Jurkat, Clone E6-1 (cell line): ENCODE results near the gene ADCYAP1R1. TPM values are rescaled to one million over a fixed set of nuclear protein-coding genes. Genes with fewer than 3 reads are reported as not detected.

Source experiments
- DNase-seq: peaks from one replicate; pipeline ENCODE4 v3.0.0-alpha.2; 2011; ENCODE audit warnings: low read depth, low spot score
- H3K4me3 ChIP-seq: 2 replicates; pipeline ENCODE4 v1.5.1; 2011; ENCODE audit warnings: mild to moderate bottlenecking, low read length, control low read depth, moderate library complexity
- polyA plus RNA-seq: library from polyadenylated mRNA; unstranded; fragments of >200 nt; gene quantifications from one replicate; pipeline ENCODE4 v1.2.1, GENCODE V29; 2012; ENCODE audit warnings: missing spikeins; ENCODE audit not compliant: insufficient read length, insufficient read depth

Gene ADCYAP1R1
- not detected for polyA plus RNA-seq

DNA sequence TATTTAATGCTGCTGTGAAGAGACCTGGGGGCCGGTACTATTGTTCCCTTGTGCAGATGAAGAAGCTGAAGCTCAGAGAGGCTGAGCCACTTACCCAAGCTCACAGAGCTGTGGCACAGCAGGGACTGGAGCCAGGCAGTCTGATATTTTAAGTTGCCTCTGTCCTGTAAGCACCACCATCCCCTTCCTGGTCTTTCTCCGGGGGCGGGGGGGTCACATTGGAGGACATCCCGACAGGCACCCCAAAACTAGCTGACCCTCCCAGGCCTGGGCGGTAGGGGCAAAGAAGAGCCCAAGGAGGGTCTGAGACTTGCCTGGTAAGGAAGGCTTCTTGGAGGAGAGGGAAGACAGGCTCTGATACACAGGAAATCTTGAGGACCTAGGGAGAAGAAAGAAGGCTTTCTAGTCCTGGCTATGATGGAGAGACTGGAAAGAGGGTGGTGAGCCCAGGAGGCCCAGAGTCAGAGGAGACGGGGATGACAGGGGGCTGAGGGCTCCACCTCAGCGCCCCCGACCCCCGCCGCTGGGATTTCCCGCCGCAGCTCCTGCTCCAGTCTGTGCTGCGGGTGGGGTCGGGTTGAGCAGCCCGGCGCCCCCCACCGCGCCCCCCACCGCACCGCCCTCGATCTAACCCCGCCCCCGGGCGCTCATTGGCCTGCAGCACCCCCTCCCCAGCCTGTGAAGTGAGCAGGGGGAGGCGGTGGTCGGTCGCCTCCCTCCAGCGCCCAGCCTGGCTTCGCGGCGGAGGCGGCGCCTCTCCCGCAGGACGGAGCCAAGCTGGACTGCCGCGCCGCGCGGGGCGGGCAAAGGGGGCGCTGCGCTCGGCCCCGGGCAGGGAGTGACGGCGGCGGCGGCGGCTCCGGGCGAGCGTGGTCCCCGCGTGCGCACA lies at the start of gene ADCYAP1R1:
Gene ADCYAP1R1 (plus strand): TSS at position 711 of the 889 bp plus-strand sequence. CDS start 10,957 bp downstream, outside the sequence.
- H3K4me3 ChIP-seq, result no peak within 1 kb of the TSS
- no peak for DNase-seq

DNA sequence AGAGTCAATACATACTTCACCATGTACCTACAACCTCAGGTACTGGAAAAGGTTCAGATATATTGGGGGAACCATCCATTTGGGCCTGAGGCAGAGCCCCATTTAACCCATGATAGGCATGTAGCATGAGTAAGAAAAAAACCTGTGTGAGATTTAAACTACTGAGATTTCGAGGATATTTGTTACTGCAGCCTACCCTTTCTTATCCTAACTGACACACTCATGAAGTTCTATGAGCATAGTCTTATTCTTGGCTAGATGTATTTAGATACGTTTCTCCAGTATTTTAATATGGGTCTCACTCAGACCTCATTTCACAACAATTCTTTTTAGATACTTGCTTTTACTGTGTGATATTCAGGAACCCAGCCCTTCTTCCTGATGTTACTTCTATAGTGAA lies 49.0 kb upstream of the ADCYAP1R1 start:
- no peak overlapping the region for H3K4me3 ChIP-seq
- no peak for DNase-seq

DNA sequence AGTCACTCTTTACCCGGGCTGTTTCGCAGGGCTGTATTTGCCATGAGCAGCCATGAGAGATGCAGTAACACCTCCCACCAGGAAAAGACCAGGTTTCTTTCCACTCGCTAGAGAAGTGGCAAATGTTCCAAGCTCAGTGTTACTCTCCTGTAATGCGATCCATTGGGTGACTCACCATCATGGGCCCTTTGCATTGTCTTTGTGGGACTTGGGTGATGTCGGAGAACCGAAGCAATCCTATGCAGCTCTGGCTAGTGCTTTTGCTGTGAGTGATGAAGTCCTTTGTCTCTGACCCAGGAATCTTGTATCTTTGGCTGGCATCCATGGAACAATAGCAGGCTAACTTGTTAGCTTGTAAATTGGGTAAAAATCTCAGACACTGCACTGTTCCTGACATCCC lies 48.4 kb upstream of the ADCYAP1R1 start:
- no peak overlapping the region for H3K4me3 ChIP-seq
- no peak for DNase-seq

DNA sequence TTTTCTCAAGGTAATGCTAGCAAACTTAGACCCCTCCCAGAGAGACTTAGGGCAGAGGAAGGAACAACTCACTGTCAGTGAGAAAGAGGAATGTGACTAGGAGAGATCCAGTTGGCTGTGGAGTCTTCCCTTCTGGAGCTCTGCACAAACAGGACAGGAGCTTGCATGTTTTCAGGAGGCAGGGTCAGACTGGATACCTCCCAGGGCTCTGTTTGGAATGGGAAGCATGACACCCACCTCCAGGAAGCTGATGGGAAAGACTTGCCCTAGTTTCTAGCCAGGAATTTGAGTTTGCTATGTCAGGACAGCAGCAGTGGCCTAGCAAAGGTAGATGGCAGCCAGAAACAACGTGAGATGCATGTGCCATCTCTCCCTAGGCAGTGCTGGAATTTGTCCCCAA lies 47.7 kb upstream of the ADCYAP1R1 start:
- H3K4me3 ChIP-seq, result no peak overlapping the region
- no peak for DNase-seq

DNA sequence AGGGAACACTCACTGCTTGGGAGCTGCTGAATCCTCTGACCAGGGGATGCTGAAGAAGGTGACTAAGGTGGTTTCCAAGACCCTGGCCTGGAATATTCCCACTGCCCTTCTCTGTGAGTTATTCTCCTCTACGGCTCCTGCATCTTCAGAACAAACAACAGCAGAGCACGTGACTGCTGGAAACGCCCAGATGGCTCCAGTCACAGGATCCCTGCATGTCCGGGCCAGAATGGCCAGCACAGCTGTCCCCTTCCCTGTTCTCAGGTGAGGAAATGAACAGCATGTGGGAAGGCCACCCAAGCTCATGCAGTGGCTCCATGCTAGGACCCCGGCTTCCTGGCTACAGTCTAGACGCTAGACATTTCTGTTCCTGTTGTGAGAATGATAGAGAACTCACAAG lies 45.3 kb upstream of the ADCYAP1R1 start:
- no peak for DNase-seq
- no peak overlapping the region for H3K4me3 ChIP-seq

DNA sequence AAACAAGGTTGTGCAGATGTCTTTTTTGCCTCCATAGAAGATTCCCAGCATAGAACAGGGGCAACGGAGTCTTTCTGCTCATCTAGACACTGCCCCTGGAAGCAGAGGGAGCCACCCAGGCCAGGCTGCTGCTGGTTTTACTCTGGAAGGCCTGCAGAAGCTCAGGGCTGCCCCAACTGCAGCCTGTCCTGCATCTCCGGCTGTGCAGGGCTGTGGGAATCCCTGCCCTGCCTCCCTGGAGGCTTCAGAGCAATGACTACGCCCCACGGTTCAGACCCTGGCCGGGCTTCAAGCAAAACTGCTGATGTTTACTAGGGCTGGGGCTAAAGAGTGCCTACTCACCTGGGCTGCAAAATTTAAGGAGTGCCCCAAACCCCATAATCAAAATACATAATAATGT lies 44.5 kb upstream of the ADCYAP1R1 start:
- DNase-seq, result no peak

DNA sequence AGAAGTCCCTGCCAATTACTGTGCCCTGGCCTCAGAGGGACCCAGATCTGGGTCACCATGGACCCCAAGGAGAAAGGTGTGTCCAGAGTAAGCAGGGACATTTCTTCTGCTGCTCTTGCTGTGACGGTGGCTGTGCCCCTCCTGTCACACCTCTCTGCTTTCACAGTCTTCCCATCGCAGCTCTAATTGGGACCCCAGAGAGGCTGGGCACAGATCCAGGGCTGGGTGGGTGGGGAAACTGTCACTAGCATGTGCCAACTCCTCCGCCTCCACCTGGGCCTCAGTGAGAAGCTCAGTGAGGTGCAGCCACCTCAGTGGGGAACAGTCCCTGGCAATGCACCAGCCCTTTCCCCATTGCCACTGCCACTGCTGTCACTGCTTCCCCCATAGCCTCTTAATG lies 37.3 kb upstream of the ADCYAP1R1 start:
- DNase-seq, result no peak
- H3K4me3 ChIP-seq, result no peak overlapping the region

More for the DNA sequence above, 44.5 kb upstream of the ADCYAP1R1 start:
- no peak overlapping the region for H3K4me3 ChIP-seq

DNA sequence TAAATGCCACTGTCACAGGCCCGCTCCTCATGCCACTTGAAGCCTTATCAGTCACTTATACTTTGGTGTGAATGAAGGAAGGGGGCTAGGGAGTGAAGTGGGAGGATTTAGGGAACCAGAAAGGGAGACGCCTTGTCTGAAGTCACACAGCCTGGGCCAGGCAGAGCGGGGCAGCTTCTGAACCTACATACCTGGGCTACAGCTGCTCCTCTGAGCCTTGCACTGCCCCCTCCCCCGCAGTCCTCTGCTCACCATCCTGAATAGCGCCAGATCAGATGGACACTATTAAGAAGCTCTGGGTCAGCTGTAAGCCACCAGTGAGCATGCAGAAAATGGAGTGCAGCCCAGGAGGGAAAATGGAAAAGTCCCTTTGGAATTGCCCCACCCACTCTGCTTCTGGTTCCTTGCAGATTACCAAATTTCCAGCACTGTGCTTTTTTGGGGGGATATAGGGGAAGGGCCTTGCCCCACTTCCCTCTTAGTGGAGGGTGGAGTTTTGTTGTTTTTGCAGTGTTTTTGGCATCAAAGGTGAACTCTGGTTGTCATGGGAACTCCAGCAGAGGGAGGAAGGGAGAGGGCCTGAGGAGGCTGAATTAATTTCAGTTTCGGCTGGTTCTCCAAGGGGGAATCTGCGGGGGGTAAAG lies 35.0 kb upstream of the ADCYAP1R1 start:
- no peak overlapping the region for H3K4me3 ChIP-seq
- no peak for DNase-seq

DNA sequence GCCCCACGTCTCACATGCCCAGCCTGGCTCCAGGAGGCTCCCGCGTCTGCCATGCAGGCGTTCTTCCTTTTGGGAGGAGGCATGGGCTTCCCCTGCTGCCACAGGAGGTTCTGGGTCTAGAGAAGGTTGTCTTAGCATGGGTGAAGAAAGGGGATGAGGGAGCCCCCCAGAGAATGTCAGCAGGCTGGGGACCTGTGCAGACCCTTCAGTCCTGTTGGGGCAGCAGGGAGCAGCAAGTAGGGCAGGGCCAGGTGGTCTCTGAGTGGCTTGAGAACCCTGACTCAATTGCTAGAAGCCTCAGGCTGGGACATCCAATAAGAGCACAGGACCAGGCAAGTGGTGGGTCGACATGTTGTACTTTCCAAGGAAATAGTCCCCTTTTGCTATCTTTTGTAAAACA lies 34.4 kb upstream of the ADCYAP1R1 start:
- no peak overlapping the region for H3K4me3 ChIP-seq
- no peak for DNase-seq

DNA sequence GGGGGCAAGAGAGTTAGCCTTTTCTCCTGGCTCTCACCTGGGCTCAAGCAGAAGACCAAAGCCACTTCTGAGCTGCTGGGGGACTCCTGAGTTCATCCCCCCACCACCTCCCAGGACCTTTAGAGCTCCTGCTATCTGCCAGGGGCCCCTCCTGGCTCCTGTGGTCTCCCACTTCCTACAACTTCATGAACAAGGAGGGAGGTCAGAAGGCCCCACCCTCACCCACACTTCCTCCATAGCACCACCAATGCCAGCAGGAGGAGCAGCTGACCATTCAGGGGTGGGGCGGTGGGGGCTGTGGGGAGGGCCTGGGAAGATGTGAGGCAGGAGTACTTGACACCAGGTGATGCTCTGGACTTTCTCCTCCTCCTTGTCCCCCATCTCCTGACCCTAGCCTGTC lies 32.6 kb upstream of the ADCYAP1R1 start:
- no peak overlapping the region for H3K4me3 ChIP-seq
- DNase-seq, result peak; percentile 10

DNA sequence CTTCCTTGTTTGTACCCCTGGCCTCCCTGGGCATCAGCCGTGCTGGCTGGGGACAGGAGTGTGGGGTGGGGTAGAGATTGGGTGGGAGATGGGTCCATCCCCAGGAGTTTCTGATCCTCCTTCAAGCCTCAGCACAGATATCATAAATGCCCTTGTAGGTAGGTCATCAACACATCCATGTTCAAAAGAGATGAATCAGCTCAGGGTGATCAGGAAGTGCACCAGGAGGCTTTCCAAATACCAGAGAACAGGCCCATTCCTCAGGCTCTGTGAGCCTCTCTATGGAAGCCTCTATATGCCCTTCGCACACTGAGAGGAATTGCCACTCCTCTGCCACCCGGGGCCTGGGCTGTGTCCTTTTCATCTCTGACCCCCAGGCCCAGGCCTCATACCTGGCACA lies 31.9 kb upstream of the ADCYAP1R1 start:
- no peak for DNase-seq
- H3K4me3 ChIP-seq, result no peak overlapping the region

DNA sequence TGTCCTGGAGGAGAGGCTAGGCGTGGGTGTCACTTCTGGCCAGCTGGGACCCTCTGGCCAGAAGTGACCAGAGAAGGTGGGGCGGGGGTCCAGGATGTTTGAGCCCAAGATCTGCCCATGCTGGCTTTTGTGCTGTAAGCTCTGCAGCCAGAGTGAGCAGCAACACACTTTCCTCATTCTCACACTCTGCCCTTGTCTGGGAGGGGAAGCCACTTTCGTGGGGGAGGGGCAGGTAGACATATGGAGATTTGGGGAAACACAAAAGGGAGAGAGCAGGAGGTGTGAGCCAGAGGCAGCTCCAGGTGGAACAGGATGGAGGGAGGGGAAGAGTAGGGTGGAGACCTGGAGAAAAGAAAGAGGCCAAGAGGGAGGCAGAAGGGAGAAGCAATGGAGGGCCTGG lies 31.5 kb upstream of the ADCYAP1R1 start:
- DNase-seq, result no peak
- H3K4me3 ChIP-seq, result no peak overlapping the region

DNA sequence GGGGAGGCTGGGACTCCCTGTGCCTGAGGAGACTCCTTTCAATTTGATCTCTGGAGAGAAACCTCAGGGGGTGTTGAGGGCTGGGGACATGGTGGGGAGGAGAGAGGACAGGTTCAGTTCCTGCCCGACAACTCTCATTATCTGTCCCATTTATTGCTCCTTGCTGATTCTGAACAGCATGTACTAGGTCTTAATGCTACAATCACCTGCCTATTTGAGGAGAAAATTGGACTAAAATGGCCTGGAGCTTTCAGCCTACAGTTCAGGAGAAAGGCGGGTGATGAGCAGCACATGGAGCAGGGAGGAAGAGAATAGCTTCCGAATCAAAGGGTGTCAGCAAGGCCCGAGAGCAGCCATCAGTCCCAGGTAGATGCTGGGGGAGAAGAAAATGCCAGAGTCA lies 30.0 kb upstream of the ADCYAP1R1 start:
- H3K4me3 ChIP-seq, result no peak overlapping the region
- DNase-seq, result no peak

DNA sequence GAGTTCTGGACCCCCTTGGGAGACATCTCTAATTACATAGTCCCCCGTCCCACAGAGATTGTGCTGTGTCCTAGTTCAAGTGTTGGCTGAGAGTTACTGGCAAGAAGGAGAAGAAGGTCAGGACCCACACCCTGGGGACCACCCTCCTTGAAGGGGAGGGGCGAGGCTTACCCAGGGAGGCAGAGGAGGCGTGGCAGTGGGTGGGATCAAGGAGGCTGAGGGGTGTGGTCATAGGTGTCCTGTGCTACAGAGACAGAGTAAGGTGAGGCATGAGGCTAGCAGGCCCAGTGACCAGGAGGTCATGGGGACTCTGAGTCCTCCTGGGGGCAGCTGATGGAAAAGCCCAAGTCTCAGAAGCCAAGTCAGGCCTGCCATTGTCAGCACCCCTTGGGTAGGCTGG lies 29.4 kb upstream of the ADCYAP1R1 start:
- DNase-seq, result no peak
- no peak overlapping the region for H3K4me3 ChIP-seq

DNA sequence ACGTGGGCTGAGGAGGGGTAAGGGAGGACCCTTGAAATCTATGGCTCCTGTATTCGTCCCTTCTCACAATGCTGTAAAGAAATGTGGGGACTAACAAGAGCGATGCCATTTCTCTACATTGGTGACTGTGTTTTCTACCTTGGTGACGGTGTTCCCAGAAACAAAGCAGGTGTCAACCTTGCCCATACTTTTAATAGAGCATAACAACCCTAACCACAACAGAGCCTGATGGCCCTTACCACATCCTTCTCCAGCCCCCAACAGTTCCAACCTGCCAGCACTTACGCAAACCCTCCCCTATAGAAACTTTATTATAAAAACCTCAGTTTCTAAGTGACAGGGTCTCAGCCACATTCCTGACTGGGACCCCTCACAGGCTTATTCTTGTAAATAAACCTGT lies 28.2 kb upstream of the ADCYAP1R1 start:
- H3K4me3 ChIP-seq, result no peak overlapping the region
- peak; percentile 73 for DNase-seq

DNA sequence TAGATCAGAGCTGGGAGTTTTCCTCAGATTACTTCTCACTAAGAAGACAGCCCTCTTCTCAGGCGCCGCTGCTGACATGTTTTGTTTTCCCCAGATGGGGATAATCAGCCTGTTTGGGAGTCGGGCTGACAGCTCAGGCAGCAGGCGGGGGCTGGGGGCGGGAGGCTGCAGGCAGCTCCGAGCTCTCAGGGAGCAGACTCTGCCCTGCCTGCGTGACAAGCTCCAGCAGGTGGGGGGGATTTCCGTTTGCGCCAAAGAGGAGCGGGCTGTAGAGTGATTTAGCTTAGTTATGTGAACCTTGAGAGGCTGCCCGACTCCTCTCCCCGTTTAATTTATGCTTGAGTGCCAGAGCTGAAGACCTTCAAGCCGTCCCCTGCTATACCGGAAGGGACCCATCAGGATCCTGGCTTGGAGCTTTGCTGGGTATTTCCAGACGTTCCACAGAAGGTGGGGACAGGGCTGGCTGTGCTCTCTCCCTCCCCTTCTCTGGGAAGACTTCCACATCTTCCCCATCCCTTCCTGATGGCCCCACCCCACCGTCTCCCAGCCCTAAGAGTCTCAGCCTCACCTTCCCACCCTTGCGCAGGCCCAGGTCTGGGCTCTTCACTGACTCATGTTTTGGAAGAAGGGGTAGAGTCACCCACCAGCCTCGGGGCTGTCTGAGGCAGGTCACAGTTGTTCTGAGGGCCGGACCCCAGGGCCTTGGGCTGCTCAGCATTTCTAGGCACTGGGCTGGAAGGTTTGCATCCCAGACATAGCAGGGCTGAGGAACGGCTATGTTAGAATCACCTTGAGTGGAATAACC lies 24.7 kb upstream of the ADCYAP1R1 start:
- H3K4me3 ChIP-seq, result no peak overlapping the region
- no peak for DNase-seq

DNA sequence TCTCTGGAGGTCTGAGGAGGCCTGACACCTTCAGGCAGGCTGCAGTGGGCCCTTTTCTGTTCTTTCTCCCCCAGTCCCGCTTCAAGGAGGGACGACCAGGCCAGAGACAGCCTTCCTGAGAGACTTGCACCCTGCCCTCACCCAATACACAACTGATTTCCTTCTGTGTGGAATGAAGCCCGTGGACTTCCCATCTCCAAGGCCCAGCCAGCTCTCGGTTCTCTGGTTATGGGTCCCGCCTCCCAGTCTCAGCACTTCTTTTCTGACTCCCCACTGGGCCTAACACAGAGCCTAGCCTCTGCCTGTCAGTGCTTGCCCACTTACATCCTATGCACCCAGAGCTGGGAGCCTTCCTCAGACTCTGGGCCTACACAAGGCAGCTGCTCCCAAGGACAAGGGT lies 24.1 kb upstream of the ADCYAP1R1 start:
- DNase-seq, result no peak
- H3K4me3 ChIP-seq, result no peak overlapping the region

DNA sequence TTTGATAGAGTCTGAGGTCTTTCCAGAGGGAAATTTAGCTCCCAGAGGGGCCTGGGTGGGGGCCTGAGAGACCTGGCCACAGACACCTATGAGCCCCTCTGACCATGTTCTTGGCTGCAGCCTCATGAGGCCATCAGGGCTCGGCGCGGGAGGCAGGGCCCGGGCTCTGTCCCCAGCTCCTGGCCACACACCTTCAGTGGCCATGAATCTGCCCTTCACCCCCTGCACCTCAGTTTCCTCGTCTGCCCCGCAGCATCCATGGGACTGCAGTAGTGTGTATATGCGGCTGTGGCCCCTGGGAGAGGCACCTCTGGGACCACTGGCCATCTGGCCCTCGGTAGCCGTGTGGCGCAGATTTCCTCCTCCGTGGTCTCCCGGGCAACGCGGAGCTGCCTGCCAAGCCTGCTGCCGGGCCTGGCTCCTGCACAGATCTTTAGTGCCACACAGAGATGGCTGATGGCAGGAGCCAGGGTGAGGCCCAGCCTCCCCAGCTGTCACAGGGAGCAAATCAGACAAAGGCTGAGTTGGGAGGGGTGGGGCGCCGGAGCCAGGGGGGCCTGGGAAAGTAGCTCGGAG lies 23.6 kb upstream of the ADCYAP1R1 start:
- H3K4me3 ChIP-seq, result no peak overlapping the region
- DNase-seq, result no peak

DNA sequence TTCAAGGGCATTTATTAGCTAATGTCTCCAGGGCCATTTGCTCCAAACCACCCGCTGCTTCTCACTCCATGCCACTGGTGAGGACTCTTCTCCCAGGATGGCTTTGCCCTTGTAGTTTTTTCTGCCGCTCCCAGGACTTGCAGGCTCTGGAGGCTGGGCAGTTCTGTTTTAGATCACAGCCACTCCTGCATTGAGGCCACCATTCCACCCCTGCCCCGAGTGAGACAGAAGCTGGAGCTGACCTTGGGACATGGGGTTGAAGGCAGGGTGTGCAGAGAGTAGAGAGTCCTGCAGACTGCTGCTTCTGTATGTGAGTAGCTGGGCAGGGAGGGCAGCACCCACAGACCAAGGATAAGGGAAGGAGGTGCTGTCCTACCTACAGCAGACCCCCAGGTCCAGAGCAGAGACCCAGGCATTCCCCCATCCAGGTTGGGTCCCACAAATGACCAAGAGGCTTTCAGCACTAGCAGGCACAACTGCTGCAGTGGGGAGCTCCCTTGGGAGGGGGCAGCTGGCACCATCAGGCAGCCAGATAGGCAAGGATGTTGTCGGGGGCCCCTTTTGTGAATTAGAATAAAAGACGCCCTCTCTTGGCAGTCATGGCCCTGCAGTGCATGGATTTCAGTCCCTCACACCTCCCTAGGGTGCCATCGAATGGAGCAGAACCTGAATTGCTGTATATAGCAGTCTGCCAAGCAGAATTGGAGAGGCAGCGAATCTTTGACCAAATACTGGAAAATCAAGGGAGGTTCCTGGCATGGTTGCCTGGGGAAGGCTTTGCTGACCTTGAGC lies 22.7 kb upstream of the ADCYAP1R1 start:
- no peak for DNase-seq
- no peak overlapping the region for H3K4me3 ChIP-seq
